Measurements from ENCODE around the gene KIF2C. TPM values are rescaled to one million over a fixed set of nuclear protein-coding genes. Genes with fewer than 3 reads are reported as not detected.
"Not testable (repeated sequence)": the region's sequence is repeated elsewhere in the genome, so short reads cannot be mapped to it uniquely, and the experiment has no call there.

The KIF2C gene
- total RNA-seq, 1 donor from 2014 or later: 3.2 TPM

- no peak overlapping the region for H3K4me3 Mint-ChIP-seq (ENCODE audit: unreplicated experiment)
- no peaks in the 10 kb centered on the region for H3K36me3 Mint-ChIP-seq (ENCODE audit: low read depth, unreplicated experiment)
- Histone ChIP-seq H4K20me1 (ENCODE audit: insufficient read depth, low read length) (no peaks in the 10 kb centered on the region), H3K4me2 (ENCODE audit: low read length) (no peak overlapping the region), H3K27me3 (ENCODE audit: insufficient read depth, low read length) (no peaks in the 10 kb centered on the region), H2AFZ (ENCODE audit: low read depth, low read length) (no peak overlapping the region), H3K79me2 (ENCODE audit: insufficient read depth, low read length) (no peaks in the 10 kb centered on the region), H3K9me3 (ENCODE audit: insufficient read depth, low read depth, low read length) (no peaks in the 10 kb centered on the region), H3K36me3 (ENCODE audit: insufficient read depth, low read length) (no peaks in the 10 kb centered on the region), H3K4me3 (ENCODE audit: insufficient read depth, low read depth, low read length) (no peak overlapping the region), H3K4me1 (ENCODE audit: insufficient read depth, low read length) (peaks cover 11% of the 10 kb centered on the region), H3K27ac (ENCODE audit: low read depth, low read length) (no peak overlapping the region), H3K9ac (ENCODE audit: low read length) (no peak overlapping the region)
- no peak for TF ChIP-seq CTCF (IDR thresholded peaks at IDR 0.05; ENCODE audit: insufficient read depth, low read depth, low read length)
- no peak for TF ChIP-seq EZH2 (IDR thresholded peaks at IDR 0.05; ENCODE audit: insufficient read depth, low read length)
- peaks cover 7% of the 10 kb centered on the region for H3K27me3 Mint-ChIP-seq (ENCODE audit: low read depth, unreplicated experiment)
- H3K9me3 Mint-ChIP-seq (ENCODE audit: unreplicated experiment): no peaks in the 10 kb centered on the region
- no peak overlapping the region for H3K27ac Mint-ChIP-seq (ENCODE audit: unreplicated experiment)
- DNase-seq (ENCODE audit: low read depth): no peak
- H3K4me1 Mint-ChIP-seq (ENCODE audit: low read depth, unreplicated experiment): peaks cover 2% of the 10 kb centered on the region
- FAIRE-seq: no peak
Observed at GRCh38 chr1:44790968-44791801, 51.5 kb downstream of the KIF2C start.

GRCh38 chr1:44792736-44793502, 53.3 kb downstream of the KIF2C start:
- H3K4me1 Mint-ChIP-seq (ENCODE audit: low read depth, unreplicated experiment): peaks cover 2% of the 10 kb centered on the region
- peaks cover 5% of the 10 kb centered on the region for H3K4me1 ChIP-seq (ENCODE audit: insufficient read depth, low read length)
- no peaks in the 10 kb centered on the region for H3K9me3 Mint-ChIP-seq (ENCODE audit: unreplicated experiment)
- peak overlapping the region; percentile 71 for H3K4me3 Mint-ChIP-seq (ENCODE audit: unreplicated experiment)
- H3K27me3 Mint-ChIP-seq (ENCODE audit: low read depth, unreplicated experiment): peaks cover 7% of the 10 kb centered on the region
- H4K20me1 ChIP-seq (ENCODE audit: insufficient read depth, low read length): no peaks in the 10 kb centered on the region
- H3K79me2 ChIP-seq (ENCODE audit: insufficient read depth, low read length): no peaks in the 10 kb centered on the region
- H3K4me3 ChIP-seq (ENCODE audit: insufficient read depth, low read depth, low read length): no peak overlapping the region
- H3K36me3 ChIP-seq (ENCODE audit: insufficient read depth, low read length): no peaks in the 10 kb centered on the region
- TF ChIP-seq EZH2 (IDR thresholded peaks at IDR 0.05; ENCODE audit: insufficient read depth, low read length) (no peak), CTCF (IDR thresholded peaks at IDR 0.05; ENCODE audit: insufficient read depth, low read depth, low read length) (no peak)
- H3K27me3 ChIP-seq (ENCODE audit: insufficient read depth, low read length): no peaks in the 10 kb centered on the region
- no peak for FAIRE-seq
- no peak for DNase-seq (ENCODE audit: low read depth)
- H3K27ac Mint-ChIP-seq (ENCODE audit: unreplicated experiment): peak overlapping the region; percentile 50
- H3K4me2 ChIP-seq (ENCODE audit: low read length): no peak overlapping the region
- no peak overlapping the region for H2AFZ ChIP-seq (ENCODE audit: low read depth, low read length)
- H3K36me3 Mint-ChIP-seq (ENCODE audit: low read depth, unreplicated experiment): no peaks in the 10 kb centered on the region
- H3K27ac ChIP-seq (ENCODE audit: low read depth, low read length): no peak overlapping the region
- H3K9me3 ChIP-seq (ENCODE audit: insufficient read depth, low read depth, low read length): no peaks in the 10 kb centered on the region
- no peak overlapping the region for H3K9ac ChIP-seq (ENCODE audit: low read length)

GRCh38 chr1:44797886-44798285, 58.2 kb downstream of the KIF2C start:
- H3K9me3 ChIP-seq (ENCODE audit: insufficient read depth, low read depth, low read length); H3K36me3 ChIP-seq (ENCODE audit: insufficient read depth, low read length); H3K4me3 Mint-ChIP-seq (ENCODE audit: unreplicated experiment); H3K27me3 ChIP-seq (ENCODE audit: insufficient read depth, low read length); H3K27ac ChIP-seq (ENCODE audit: low read depth, low read length); H3K9ac ChIP-seq (ENCODE audit: low read length); H3K27me3 Mint-ChIP-seq (ENCODE audit: low read depth, unreplicated experiment); H3K9me3 Mint-ChIP-seq (ENCODE audit: unreplicated experiment); FAIRE-seq; H3K4me2 ChIP-seq (ENCODE audit: low read length); H2AFZ ChIP-seq (ENCODE audit: low read depth, low read length); H3K4me3 ChIP-seq (ENCODE audit: insufficient read depth, low read depth, low read length); DNase-seq (ENCODE audit: low read depth): not testable (repeated sequence)
- Histone ChIP-seq H3K4me1 (ENCODE audit: insufficient read depth, low read length) (peaks cover 19% of the 10 kb centered on the region), H3K79me2 (ENCODE audit: insufficient read depth, low read length) (peaks cover 27% of the 10 kb centered on the region), H4K20me1 (ENCODE audit: insufficient read depth, low read length) (peaks cover 23% of the 10 kb centered on the region)
- Mint-ChIP-seq H3K4me1 (ENCODE audit: low read depth, unreplicated experiment) (peaks cover 12% of the 10 kb centered on the region), H3K27ac (ENCODE audit: unreplicated experiment) (peak overlapping the region; percentile 58), H3K36me3 (ENCODE audit: low read depth, unreplicated experiment) (peaks cover 11% of the 10 kb centered on the region)

All from astrocyte (in vitro differentiated cells and primary cell).